SK-N-SH (cell line): ENCODE data around the gene NAA10. TPM values are rescaled to one million over a fixed set of nuclear protein-coding genes. Genes with fewer than 3 reads are reported as not detected.

ENCODE experiments used
- CTCF ChIA-PET: fragments of 300-600, 350-600 bp; formaldehyde crosslinking; extraction: SDS; loops from one replicate; lab custom pipeline; 2021; lab: Yijun Ruan, JAX
- POLR2A ChIA-PET: fragments of 350-600 bp; sonication (Branson Sonifier 250); formaldehyde crosslinking; extraction: SDS; loops from one replicate; lab custom pipeline; 2020; ENCODE audit warnings: antibody characterized with exemption, inconsistent platforms; lab: Yijun Ruan, JAX
- DNase-seq: peaks from one replicate; pipeline ENCODE4 v3.0.0; 2012
- H2AFZ ChIP-seq: fragments of 200-600 bp; sonication (generic); 2 replicates; pipeline ENCODE4 v1.8.1; 2016; ENCODE audit warnings: antibody characterized with exemption, mild to moderate bottlenecking, low read depth
- H3F3A ChIP-seq: fragments of 200-600 bp; sonication (generic); replicated peaks from 2 replicates; pipeline ENCODE3; 2016; ENCODE audit warnings: antibody characterized with exemption, mild to moderate bottlenecking; ENCODE audit not compliant: insufficient read depth
- H3K27ac ChIP-seq, 2 experiments: fragments of 200-500 bp in 1 of 2; fragments of 200-600 bp in 1 of 2; sonication (Bioruptor generic) in 1 of 2; sonication (generic), shearing (Covaris generic) in 1 of 2; 2 replicates each; pipeline versions ENCODE4 v1.5.1 to v1.6.1; 2014 to 2016; ENCODE audit warnings: low read depth in 2 of 2, inconsistent platforms in 1 of 2, low read length in 1 of 2, mild to moderate bottlenecking in 1 of 2, mixed read lengths in 1 of 2
- H3K27me3 ChIP-seq: fragments of 200-600 bp; sonication (generic), shearing (Covaris generic); 2 replicates; pipeline ENCODE4 v1.6.1; 2016; ENCODE audit warnings: mixed run types; ENCODE audit not compliant: insufficient read depth
- H3K36me3 ChIP-seq, 2 experiments: fragments of 200-500 bp in 1 of 2; fragments of 200-600 bp in 1 of 2; sonication (Bioruptor generic) in 1 of 2; sonication (generic) in 1 of 2; replicated peaks in 1 of 2; 2 replicates each; pipeline versions ENCODE3 to v1.5.1; 2014 to 2016; ENCODE audit warnings: low read length in 1 of 2, mild to moderate bottlenecking in 1 of 2; ENCODE audit not compliant: insufficient read depth in 2 of 2, control insufficient read depth in 1 of 2
- H3K4me1 ChIP-seq, 2 experiments: fragments of 200-500 bp in 1 of 2; fragments of 200-600 bp in 1 of 2; sonication (Bioruptor generic) in 1 of 2; sonication (generic), shearing (Covaris generic) in 1 of 2; 2 replicates each; pipeline versions ENCODE4 v1.5.1 to v1.6.1; 2014 to 2016; ENCODE audit warnings: low read depth in 1 of 2, low read length in 1 of 2, mixed run types in 1 of 2; ENCODE audit not compliant: insufficient read depth in 2 of 2, control insufficient read depth in 1 of 2
- H3K4me2 ChIP-seq: fragments of 200-600 bp; sonication (generic), shearing (Covaris generic); 2 replicates; pipeline ENCODE4 v1.6.1; 2017; ENCODE audit warnings: mixed run types
- H3K4me3 ChIP-seq, 2 experiments: fragments of 200-500 bp in 1 of 2; fragments of 200-600 bp in 1 of 2; sonication (Bioruptor generic) in 1 of 2; sonication (generic), shearing (Covaris generic) in 1 of 2; 2 replicates each; pipeline versions ENCODE4 v1.5.1 to v1.8.1; 2014 to 2016; ENCODE audit warnings: low read depth in 2 of 2, inconsistent platforms in 1 of 2, low read length in 1 of 2, mild to moderate bottlenecking in 1 of 2, mixed read lengths in 1 of 2, moderate library complexity in 1 of 2
- H3K79me2 ChIP-seq: fragments of 200-600 bp; sonication (generic); 2 replicates; pipeline ENCODE4 v1.8.1; 2017; ENCODE audit warnings: mild to moderate bottlenecking; ENCODE audit not compliant: insufficient read depth
- H3K9ac ChIP-seq: fragments of 200-600 bp; sonication (generic); 2 replicates; pipeline ENCODE4 v1.6.1; 2017; ENCODE audit warnings: mixed run types
- H3K9me2 ChIP-seq: fragments of 200-600 bp; sonication (generic); 2 replicates; pipeline ENCODE4 v1.6.1; 2017; ENCODE audit warnings: mixed run types
- H3K9me3 ChIP-seq: fragments of 200-600 bp; sonication (generic); 2 replicates; pipeline ENCODE4 v1.6.1; 2017; ENCODE audit warnings: mixed run types, mild to moderate bottlenecking, moderate library complexity
- H4K20me1 ChIP-seq: fragments of 200-600 bp; sonication (generic); 2 replicates; pipeline ENCODE4 v1.6.1; 2017; ENCODE audit warnings: mild to moderate bottlenecking, mixed run types; ENCODE audit not compliant: insufficient read depth
- ELF1 ChIP-seq: IDR thresholded peaks from 2 replicates; pipeline ENCODE4 v1.4.0; 2012
- FOSL2 ChIP-seq: IDR thresholded peaks from 2 replicates; pipeline ENCODE4 v1.4.0; 2012; ENCODE audit warnings: low read depth, mild to moderate bottlenecking, moderate library complexity, borderline replicate concordance
- GABPA ChIP-seq: IDR thresholded peaks from 2 replicates; pipeline ENCODE4 v1.4.0; 2012; ENCODE audit warnings: low read depth, mild to moderate bottlenecking
- JUND ChIP-seq: IDR thresholded peaks from 2 replicates; pipeline ENCODE4 v1.4.0; 2012
- NRF1 ChIP-seq: IDR thresholded peaks from 2 replicates; pipeline ENCODE4 v1.6.1; 2012; ENCODE audit warnings: low read depth, mild to moderate bottlenecking, low read length
- POLR2AphosphoS5 ChIP-seq: IDR thresholded peaks from 2 replicates; pipeline ENCODE4 v1.6.1; 2012; ENCODE audit warnings: low read depth, low read length
- RFX5 ChIP-seq: IDR thresholded peaks from 2 replicates; pipeline ENCODE4 v1.6.1; 2012; ENCODE audit warnings: mild to moderate bottlenecking, improper control_type of control experiment, low read length
- SIN3A ChIP-seq: IDR thresholded peaks from 2 replicates; pipeline ENCODE4 v1.6.1; 2012; ENCODE audit warnings: low read depth, mild to moderate bottlenecking, low read length, moderate library complexity, borderline replicate concordance
- SMC3 ChIP-seq: IDR thresholded peaks from 2 replicates; pipeline ENCODE4 v1.6.1; 2012; ENCODE audit warnings: low read depth, low read length, improper control_type of control experiment
- TAF1 ChIP-seq: IDR thresholded peaks from 2 replicates; pipeline ENCODE4 v1.6.1; 2012; ENCODE audit warnings: low read depth, mild to moderate bottlenecking, low read length, moderate library complexity, borderline replicate concordance
- TCF12 ChIP-seq: IDR thresholded peaks from 2 replicates; pipeline ENCODE4 v1.4.0; 2012
- TEAD4 ChIP-seq: IDR thresholded peaks from 2 replicates; pipeline ENCODE4 v1.4.0; 2012; ENCODE audit warnings: mild to moderate bottlenecking, borderline replicate concordance; ENCODE audit not compliant: insufficient read depth
- YY1 ChIP-seq: IDR thresholded peaks from 2 replicates; pipeline ENCODE4 v1.4.0; 2012; ENCODE audit warnings: low read depth, mild to moderate bottlenecking
- WGBS: methylation state at CpG from one replicate; pipeline ENCODE4 v1.1.6; 2017; ENCODE audit warnings: low lambda C conversion rate; 5-methylcytosine and 5-hydroxymethylcytosine counted together
- polyA plus RNA-seq, 3 experiments: library from polyadenylated mRNA; depleted of rRNA; stranded (reverse); fragments of >200 nt; gene quantifications; 2 replicates each; pipeline ENCODE4 v1.2.3, GENCODE V29; 2012
- TF ChIP-seq, protein P1 (sequence below): IDR thresholded peaks from 2 replicates; pipeline ENCODE4 v1.6.1; 2012; ENCODE audit warnings: mild to moderate bottlenecking, low read depth, low read length, moderate library complexity
- TF ChIP-seq, protein P2 (sequence below): fragments of 150-350 bp; IDR thresholded peaks from 2 replicates; pipeline ENCODE4 v1.6.1; 2017; ENCODE audit warnings: antibody characterized with exemption, low read length, low read depth, borderline replicate concordance
- TF ChIP-seq, protein P3 (sequence below): IDR thresholded peaks from 2 replicates; pipeline ENCODE4; 2012
- TF ChIP-seq, protein P4 (sequence below): fragments of 200-600 bp; sonication (generic); IDR thresholded peaks from 2 replicates; pipeline ENCODE4 v1.6.1; 2017; ENCODE audit warnings: antibody characterized with exemption, mild to moderate bottlenecking, moderate library complexity
- TF ChIP-seq, protein P5 (sequence below): IDR thresholded peaks from 2 replicates; pipeline ENCODE4 v1.4.0; 2012; ENCODE audit warnings: low read depth, borderline replicate concordance

The NAA10 gene
- polyA plus RNA-seq, 1 of the 3 experiments (the other 2 are of a cell fraction) = 229 TPM

DNA sequence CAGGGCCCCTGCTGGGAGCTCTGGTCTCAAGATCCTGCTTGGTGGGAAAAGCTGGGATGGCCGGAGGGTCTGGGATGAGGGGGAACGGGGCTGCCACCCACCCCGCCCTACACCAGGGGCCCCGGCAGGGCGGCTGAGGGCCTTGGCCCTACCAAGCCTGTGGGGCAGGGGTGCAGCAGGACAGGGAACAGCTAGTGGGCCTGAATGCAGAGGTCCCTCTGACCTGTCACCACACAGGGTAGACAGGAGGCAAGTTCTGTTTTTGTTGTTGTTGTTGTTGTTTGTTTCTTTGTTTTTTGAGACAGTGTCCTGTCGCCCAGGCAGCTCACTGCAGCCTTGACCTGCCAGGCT is 9.9 kb upstream of the NAA10 start:
- DNase-seq = no peak
- TF ChIP-seq NRF1 (no peak), ELF1 (no peak), TAF1 (no peak), FOSL2 (no peak), POLR2AphosphoS5 (no peak), SMC3 (no peak), GABPA (no peak), JUND (no peak), YY1 (no peak), RFX5 (no peak), SIN3A (no peak), TEAD4 (no peak), TCF12 (no peak)
- TF ChIP-seq, protein P1, sequence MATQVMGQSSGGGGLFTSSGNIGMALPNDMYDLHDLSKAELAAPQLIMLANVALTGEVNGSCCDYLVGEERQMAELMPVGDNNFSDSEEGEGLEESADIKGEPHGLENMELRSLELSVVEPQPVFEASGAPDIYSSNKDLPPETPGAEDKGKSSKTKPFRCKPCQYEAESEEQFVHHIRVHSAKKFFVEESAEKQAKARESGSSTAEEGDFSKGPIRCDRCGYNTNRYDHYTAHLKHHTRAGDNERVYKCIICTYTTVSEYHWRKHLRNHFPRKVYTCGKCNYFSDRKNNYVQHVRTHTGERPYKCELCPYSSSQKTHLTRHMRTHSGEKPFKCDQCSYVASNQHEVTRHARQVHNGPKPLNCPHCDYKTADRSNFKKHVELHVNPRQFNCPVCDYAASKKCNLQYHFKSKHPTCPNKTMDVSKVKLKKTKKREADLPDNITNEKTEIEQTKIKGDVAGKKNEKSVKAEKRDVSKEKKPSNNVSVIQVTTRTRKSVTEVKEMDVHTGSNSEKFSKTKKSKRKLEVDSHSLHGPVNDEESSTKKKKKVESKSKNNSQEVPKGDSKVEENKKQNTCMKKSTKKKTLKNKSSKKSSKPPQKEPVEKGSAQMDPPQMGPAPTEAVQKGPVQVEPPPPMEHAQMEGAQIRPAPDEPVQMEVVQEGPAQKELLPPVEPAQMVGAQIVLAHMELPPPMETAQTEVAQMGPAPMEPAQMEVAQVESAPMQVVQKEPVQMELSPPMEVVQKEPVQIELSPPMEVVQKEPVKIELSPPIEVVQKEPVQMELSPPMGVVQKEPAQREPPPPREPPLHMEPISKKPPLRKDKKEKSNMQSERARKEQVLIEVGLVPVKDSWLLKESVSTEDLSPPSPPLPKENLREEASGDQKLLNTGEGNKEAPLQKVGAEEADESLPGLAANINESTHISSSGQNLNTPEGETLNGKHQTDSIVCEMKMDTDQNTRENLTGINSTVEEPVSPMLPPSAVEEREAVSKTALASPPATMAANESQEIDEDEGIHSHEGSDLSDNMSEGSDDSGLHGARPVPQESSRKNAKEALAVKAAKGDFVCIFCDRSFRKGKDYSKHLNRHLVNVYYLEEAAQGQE = no peak
- TF ChIP-seq, protein P2, sequence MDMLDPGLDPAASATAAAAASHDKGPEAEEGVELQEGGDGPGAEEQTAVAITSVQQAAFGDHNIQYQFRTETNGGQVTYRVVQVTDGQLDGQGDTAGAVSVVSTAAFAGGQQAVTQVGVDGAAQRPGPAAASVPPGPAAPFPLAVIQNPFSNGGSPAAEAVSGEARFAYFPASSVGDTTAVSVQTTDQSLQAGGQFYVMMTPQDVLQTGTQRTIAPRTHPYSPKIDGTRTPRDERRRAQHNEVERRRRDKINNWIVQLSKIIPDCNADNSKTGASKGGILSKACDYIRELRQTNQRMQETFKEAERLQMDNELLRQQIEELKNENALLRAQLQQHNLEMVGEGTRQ = no peak
- TF ChIP-seq, protein P3, sequence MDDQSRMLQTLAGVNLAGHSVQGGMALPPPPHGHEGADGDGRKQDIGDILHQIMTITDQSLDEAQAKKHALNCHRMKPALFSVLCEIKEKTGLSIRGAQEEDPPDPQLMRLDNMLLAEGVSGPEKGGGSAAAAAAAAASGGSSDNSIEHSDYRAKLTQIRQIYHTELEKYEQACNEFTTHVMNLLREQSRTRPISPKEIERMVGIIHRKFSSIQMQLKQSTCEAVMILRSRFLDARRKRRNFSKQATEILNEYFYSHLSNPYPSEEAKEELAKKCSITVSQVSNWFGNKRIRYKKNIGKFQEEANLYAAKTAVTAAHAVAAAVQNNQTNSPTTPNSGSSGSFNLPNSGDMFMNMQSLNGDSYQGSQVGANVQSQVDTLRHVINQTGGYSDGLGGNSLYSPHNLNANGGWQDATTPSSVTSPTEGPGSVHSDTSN = no peak
- TF ChIP-seq, protein P4, sequence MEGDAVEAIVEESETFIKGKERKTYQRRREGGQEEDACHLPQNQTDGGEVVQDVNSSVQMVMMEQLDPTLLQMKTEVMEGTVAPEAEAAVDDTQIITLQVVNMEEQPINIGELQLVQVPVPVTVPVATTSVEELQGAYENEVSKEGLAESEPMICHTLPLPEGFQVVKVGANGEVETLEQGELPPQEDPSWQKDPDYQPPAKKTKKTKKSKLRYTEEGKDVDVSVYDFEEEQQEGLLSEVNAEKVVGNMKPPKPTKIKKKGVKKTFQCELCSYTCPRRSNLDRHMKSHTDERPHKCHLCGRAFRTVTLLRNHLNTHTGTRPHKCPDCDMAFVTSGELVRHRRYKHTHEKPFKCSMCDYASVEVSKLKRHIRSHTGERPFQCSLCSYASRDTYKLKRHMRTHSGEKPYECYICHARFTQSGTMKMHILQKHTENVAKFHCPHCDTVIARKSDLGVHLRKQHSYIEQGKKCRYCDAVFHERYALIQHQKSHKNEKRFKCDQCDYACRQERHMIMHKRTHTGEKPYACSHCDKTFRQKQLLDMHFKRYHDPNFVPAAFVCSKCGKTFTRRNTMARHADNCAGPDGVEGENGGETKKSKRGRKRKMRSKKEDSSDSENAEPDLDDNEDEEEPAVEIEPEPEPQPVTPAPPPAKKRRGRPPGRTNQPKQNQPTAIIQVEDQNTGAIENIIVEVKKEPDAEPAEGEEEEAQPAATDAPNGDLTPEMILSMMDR = no peak
- TF ChIP-seq, protein P5, sequence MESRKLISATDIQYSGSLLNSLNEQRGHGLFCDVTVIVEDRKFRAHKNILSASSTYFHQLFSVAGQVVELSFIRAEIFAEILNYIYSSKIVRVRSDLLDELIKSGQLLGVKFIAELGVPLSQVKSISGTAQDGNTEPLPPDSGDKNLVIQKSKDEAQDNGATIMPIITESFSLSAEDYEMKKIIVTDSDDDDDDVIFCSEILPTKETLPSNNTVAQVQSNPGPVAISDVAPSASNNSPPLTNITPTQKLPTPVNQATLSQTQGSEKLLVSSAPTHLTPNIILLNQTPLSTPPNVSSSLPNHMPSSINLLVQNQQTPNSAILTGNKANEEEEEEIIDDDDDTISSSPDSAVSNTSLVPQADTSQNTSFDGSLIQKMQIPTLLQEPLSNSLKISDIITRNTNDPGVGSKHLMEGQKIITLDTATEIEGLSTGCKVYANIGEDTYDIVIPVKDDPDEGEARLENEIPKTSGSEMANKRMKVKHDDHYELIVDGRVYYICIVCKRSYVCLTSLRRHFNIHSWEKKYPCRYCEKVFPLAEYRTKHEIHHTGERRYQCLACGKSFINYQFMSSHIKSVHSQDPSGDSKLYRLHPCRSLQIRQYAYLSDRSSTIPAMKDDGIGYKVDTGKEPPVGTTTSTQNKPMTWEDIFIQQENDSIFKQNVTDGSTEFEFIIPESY = no peak

More for the DNA sequence above, 9.9 kb upstream of the NAA10 start:
- no peaks in the 10 kb centered on the region for H3K9me3 ChIP-seq
- H3K4me3 ChIP-seq = no peak overlapping the region
- no peak overlapping the region for H2AFZ ChIP-seq
- no peak overlapping the region for H3K27ac ChIP-seq
- no peak overlapping the region for H3K4me2 ChIP-seq
- peaks cover 0 to 2% of the 10 kb centered on the region in 2 experiments; a peak in 1 of 4 replicates for H3K4me1 ChIP-seq
- ChIA-PET POLR2A (interaction anchor here (1.2 kb wide), 1 partner anchor 18 kb away, joined by 9 read pairs; no protein-coding TSS in a partner anchor), CTCF (interaction anchor here (1.1 to 11.8 kb wide), 5 partner anchors 8 to 181 kb away, joined by 3 to 271 read pairs (median 134); partner anchors contain the start of genes ARHGAP4, HCFC1, NAA10 and PLXNB3)
- H3K36me3 ChIP-seq = peaks cover 0 to 24% of the 10 kb centered on the region in 2 experiments
- H3K79me2 ChIP-seq = no peaks in the 10 kb centered on the region
- no peak overlapping the region for H3K9ac ChIP-seq
- peaks cover 19% of the 10 kb centered on the region for H3F3A ChIP-seq
- H3K27me3 ChIP-seq = no peaks in the 10 kb centered on the region
- H4K20me1 ChIP-seq = 0 out of 2 replicates have a peak, but pooled peaks cover 9% of the 10 kb centered on the region
- 75% methylated on average over 5 of the region's 6 CpGs for WGBS
- H3K9me2 ChIP-seq = no peaks in the 10 kb centered on the region
